DMS53 treated with DMSO at 0.1 percent for 48 hours (cell line): ENCODE results near the gene ERC2.
"Not testable (repeated sequence)": the region's sequence is repeated elsewhere in the genome, so short reads cannot be mapped to it uniquely, and the experiment has no call there.

Experiments
- DNase-seq: peaks from one replicate; lab custom pipeline; 2025; ENCODE audit not compliant: unreplicated experiment; lab: John Stamatoyannopoulos, UW

ERC2 gene

GRCh38 chr3:55518451-55518850, 949.8 kb downstream of the ERC2 start:
- DNase-seq: no peak

- no peak for DNase-seq
Measured at GRCh38 chr3:55516392-55517030, 951.8 kb downstream of the ERC2 start.

- no peak for DNase-seq
Measured at GRCh38 chr3:55515550-55516246, 952.6 kb downstream of the ERC2 start.

- no peak for DNase-seq
Measured at GRCh38 chr3:55514962-55515361, 953.3 kb downstream of the ERC2 start.

GRCh38 chr3:55512571-55513343, 955.5 kb downstream of the ERC2 start:
- DNase-seq: no peak

- no peak for DNase-seq
Measured at GRCh38 chr3:55511895-55512570, 956.2 kb downstream of the ERC2 start.

- no peak for DNase-seq
Measured at GRCh38 chr3:55508335-55508734, 959.9 kb downstream of the ERC2 start.

GRCh38 chr3:55507808-55508207, 960.5 kb downstream of the ERC2 start:
- DNase-seq: no peak

GRCh38 chr3:55505776-55506175, 962.5 kb downstream of the ERC2 start:
- DNase-seq: no peak

GRCh38 chr3:55505102-55505501, 963.2 kb downstream of the ERC2 start:
- DNase-seq: not testable (repeated sequence)

GRCh38 chr3:55501905-55502304, 966.4 kb downstream of the ERC2 start:
- no peak for DNase-seq

GRCh38 chr3:55500555-55501330, 967.5 kb downstream of the ERC2 start:
- no peak for DNase-seq

GRCh38 chr3:55498520-55498919, 969.7 kb downstream of the ERC2 start:
- no peak for DNase-seq

GRCh38 chr3:55497250-55497649, 971.0 kb downstream of the ERC2 start:
- DNase-seq: no peak

- no peak for DNase-seq
Measured at GRCh38 chr3:55494976-55495375, 973.3 kb downstream of the ERC2 start.

GRCh38 chr3:55492976-55493375, 975.3 kb downstream of the ERC2 start:
- DNase-seq: no peak

GRCh38 chr3:55491296-55491816, 976.9 kb downstream of the ERC2 start:
- no peak for DNase-seq

GRCh38 chr3:55490276-55490913, 977.9 kb downstream of the ERC2 start:
- DNase-seq: peak; percentile 22

- DNase-seq: no peak
Measured at GRCh38 chr3:55489798-55490132, 978.5 kb downstream of the ERC2 start.

GRCh38 chr3:55488398-55489055, 979.7 kb downstream of the ERC2 start:
- DNase-seq: no peak
